K562 (cell line): ENCODE measurements around the gene MTSS2. TPM values are rescaled to one million over a fixed set of nuclear protein-coding genes. Genes with fewer than 3 reads are reported as not detected.

Source experiments
- CBX3 ChIP-seq, 2 experiments: IDR thresholded peaks; 1 replicate in 1 of 2; 2 replicates in 1 of 2; pipeline ENCODE4 v1.6.1; 2012; ENCODE audit warnings: inconsistent platforms in 2 of 2, low read length in 2 of 2, borderline replicate concordance in 1 of 2, control low read depth in 1 of 2
- MTA3 ChIP-seq: fragments of 450-650 bp; formaldehyde crosslinking; IDR thresholded peaks from 2 replicates; pipeline ENCODE4 v1.6.1; 2017; ENCODE audit warnings: mild to moderate bottlenecking, borderline replicate concordance
- MYNN ChIP-seq, 2 experiments: sonication (generic); formaldehyde crosslinking in 1 of 2; IDR thresholded peaks; 2 replicates each; pipeline versions ENCODE4 v1.5.0 to v1.6.1; 2016 to 2020; ENCODE audit warnings: antibody characterized with exemption in 1 of 2, missing genetic modification reagents in 1 of 2
- NCOA4 ChIP-seq: fragments of 450-650 bp; IDR thresholded peaks from 2 replicates; pipeline ENCODE4 v1.6.1; 2018; ENCODE audit warnings: mild to moderate bottlenecking; ENCODE audit not compliant: partially characterized antibody
- NRF1 ChIP-seq, 2 experiments: fragments of 450-650 bp; IDR thresholded peaks in 1 of 2; conservative IDR thresholded peaks in 1 of 2; 2 replicates each; pipeline ENCODE4 v1.6.1; 2014; ENCODE audit warnings: mild to moderate bottlenecking in 2 of 2
- RBFOX2 ChIP-seq: fragments of 200-400 bp; formaldehyde crosslinking; IDR thresholded peaks from 2 replicates; pipeline ENCODE4 v1.6.1; 2017; ENCODE audit warnings: low read depth, mild to moderate bottlenecking, low read length, moderate library complexity
- polyA plus RNA-seq, 8 experiments: library from polyadenylated mRNA; depleted of rRNA in 4 of 8; stranded (reverse) in 5 of 8; unstranded in 3 of 8; fragments of >200 nt; fragmentation: Nextera tagmentation in 2 of 8; fragmentation: Illumina TruSeq in 1 of 8; extraction: Ambion mirVana in 2 of 8; extraction: Trizol in 1 of 8; gene quantifications; 2 replicates each; pipeline versions ENCODE4 v1.2.1 to v1.2.3, GENCODE V29; 2011 to 2014; ENCODE audit warnings: inconsistent platforms in 1 of 8, missing spikeins in 1 of 8
- total RNA-seq, 7 experiments: library from RNA; depleted of rRNA in 6 of 7; stranded (reverse); fragments of >200 nt in 6 of 7; fragmentation: Illumina TruSeq in 2 of 7; extraction: Trizol in 2 of 7; gene quantifications; 2 replicates each; pipeline versions ENCODE4 v1.2.1 to v1.2.3, GENCODE V29; 2011 to 2021; ENCODE audit warnings: low replicate concordance in 1 of 7
- TF ChIP-seq, protein P1 (sequence below): sonication (generic); formaldehyde crosslinking; IDR thresholded peaks from 2 replicates; pipeline ENCODE4 v1.8.0; 2023; ENCODE audit warnings: mild to moderate bottlenecking, missing genetic modification reagents
- TF ChIP-seq, protein P2 (sequence below): sonication (generic); formaldehyde crosslinking; IDR thresholded peaks from 2 replicates; pipeline ENCODE4 v1.8.1; 2023; ENCODE audit warnings: mild to moderate bottlenecking, missing genetic modification reagents
- TF ChIP-seq, protein P3 (sequence below): fragments of 250-450 bp; sonication (Bioruptor Pico); IDR thresholded peaks from 2 replicates; pipeline ENCODE4 v1.5.0; 2022; ENCODE audit warnings: mild to moderate bottlenecking

Gene MTSS2
- total and polyA plus RNA-seq, 9 of the 15 experiments (the other 6 are each of a cell fraction or from before 2014, with no cell fraction given): 0.11 to 60.3 (median 16.9) TPM

DNA sequence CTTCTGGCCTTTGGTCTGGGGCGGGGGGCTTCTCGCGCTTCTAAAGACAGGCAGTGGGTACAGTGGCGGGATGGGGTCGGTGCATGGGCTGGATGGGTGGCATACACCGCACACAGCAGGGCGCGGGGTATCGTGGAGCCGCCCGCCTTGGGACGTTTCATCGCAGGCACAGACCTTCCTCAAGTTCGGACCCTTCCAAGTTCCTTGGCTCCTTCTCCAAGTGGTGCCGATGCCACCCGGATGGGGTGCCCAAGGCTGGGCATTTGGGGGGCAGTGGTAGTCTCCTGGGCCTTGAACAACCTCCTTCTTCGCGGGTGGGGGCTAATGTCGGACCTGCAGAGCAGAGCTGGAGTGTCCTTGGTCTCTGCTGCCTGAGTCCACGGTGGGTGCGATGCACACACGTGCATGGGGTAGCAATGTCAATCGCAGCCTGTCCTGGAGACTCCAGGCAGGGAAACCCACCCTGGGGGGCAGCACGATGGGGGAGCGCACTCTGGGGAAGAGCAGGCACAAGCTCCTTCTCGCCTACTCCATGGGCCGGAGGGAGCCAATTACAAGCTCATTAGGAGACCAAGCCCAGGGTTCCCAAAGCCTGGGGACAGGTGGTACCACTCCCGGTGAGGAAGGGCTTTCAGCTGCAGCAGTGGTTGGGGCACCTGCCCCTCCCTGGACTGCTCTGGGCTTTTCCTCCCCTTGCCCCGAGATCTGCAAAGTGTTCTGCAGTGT is 686 bp upstream of the MTSS2 start (continued):
- TF ChIP-seq, protein P1, sequence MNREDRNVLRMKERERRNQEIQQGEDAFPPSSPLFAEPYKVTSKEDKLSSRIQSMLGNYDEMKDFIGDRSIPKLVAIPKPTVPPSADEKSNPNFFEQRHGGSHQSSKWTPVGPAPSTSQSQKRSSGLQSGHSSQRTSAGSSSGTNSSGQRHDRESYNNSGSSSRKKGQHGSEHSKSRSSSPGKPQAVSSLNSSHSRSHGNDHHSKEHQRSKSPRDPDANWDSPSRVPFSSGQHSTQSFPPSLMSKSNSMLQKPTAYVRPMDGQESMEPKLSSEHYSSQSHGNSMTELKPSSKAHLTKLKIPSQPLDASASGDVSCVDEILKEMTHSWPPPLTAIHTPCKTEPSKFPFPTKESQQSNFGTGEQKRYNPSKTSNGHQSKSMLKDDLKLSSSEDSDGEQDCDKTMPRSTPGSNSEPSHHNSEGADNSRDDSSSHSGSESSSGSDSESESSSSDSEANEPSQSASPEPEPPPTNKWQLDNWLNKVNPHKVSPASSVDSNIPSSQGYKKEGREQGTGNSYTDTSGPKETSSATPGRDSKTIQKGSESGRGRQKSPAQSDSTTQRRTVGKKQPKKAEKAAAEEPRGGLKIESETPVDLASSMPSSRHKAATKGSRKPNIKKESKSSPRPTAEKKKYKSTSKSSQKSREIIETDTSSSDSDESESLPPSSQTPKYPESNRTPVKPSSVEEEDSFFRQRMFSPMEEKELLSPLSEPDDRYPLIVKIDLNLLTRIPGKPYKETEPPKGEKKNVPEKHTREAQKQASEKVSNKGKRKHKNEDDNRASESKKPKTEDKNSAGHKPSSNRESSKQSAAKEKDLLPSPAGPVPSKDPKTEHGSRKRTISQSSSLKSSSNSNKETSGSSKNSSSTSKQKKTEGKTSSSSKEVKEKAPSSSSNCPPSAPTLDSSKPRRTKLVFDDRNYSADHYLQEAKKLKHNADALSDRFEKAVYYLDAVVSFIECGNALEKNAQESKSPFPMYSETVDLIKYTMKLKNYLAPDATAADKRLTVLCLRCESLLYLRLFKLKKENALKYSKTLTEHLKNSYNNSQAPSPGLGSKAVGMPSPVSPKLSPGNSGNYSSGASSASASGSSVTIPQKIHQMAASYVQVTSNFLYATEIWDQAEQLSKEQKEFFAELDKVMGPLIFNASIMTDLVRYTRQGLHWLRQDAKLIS (CRISPR knock-in tag): 0 out of 2 replicates have a peak, but pooled peaks have one; percentile 48
- TF ChIP-seq, protein P2, sequence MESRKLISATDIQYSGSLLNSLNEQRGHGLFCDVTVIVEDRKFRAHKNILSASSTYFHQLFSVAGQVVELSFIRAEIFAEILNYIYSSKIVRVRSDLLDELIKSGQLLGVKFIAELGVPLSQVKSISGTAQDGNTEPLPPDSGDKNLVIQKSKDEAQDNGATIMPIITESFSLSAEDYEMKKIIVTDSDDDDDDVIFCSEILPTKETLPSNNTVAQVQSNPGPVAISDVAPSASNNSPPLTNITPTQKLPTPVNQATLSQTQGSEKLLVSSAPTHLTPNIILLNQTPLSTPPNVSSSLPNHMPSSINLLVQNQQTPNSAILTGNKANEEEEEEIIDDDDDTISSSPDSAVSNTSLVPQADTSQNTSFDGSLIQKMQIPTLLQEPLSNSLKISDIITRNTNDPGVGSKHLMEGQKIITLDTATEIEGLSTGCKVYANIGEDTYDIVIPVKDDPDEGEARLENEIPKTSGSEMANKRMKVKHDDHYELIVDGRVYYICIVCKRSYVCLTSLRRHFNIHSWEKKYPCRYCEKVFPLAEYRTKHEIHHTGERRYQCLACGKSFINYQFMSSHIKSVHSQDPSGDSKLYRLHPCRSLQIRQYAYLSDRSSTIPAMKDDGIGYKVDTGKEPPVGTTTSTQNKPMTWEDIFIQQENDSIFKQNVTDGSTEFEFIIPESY (CRISPR knock-in tag): peak; percentile 45; the same call in 1 of the 2 replicates
- TF ChIP-seq CBX3 (IDR thresholded peaks at IDR 0.05; ENCODE audit: borderline replicate concordance in 1 of 2, low read length in 2 of 2) (no peak), MTA3 (no peak), MYNN (IDR thresholded peaks at IDR 0.05) (peak; percentile 35; the same call in 1 of the 2 replicates), MYNN (CRISPR knock-in tag; IDR thresholded peaks at IDR 0.05) (no peak), RBFOX2 (peak; percentile 7; the same call in 1 of the 2 replicates), NRF1 (conservative IDR thresholded peaks at IDR 0.05 in 1 of 2, IDR thresholded peaks at IDR 0.05 in 1 of 2) (peak; percentile 8 to 31; a peak in 2 of 4 replicates), NCOA4 (no peak)
- TF ChIP-seq, protein P3, sequence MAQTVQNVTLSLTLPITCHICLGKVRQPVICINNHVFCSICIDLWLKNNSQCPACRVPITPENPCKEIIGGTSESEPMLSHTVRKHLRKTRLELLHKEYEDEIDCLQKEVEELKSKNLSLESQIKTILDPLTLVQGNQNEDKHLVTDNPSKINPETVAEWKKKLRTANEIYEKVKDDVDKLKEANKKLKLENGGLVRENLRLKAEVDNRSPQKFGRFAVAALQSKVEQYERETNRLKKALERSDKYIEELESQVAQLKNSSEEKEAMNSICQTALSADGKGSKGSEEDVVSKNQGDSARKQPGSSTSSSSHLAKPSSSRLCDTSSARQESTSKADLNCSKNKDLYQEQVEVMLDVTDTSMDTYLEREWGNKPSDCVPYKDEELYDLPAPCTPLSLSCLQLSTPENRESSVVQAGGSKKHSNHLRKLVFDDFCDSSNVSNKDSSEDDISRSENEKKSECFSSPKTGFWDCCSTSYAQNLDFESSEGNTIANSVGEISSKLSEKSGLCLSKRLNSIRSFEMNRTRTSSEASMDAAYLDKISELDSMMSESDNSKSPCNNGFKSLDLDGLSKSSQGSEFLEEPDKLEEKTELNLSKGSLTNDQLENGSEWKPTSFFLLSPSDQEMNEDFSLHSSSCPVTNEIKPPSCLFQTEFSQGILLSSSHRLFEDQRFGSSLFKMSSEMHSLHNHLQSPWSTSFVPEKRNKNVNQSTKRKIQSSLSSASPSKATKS (CRISPR knock-in tag): no peak
